Neural progenitor cell (in vitro differentiated cells): ENCODE results near the gene RBM27.

Experiments used
- EZH2 ChIP-seq: fragments of 200-600 bp; sonication (generic); IDR thresholded peaks from 2 replicates; pipeline ENCODE4 v1.6.1; 2017; ENCODE audit warnings: antibody characterized with exemption, mild to moderate bottlenecking, moderate library complexity
- EZH2phosphoT487 ChIP-seq: fragments of 200-600 bp; sonication (generic); IDR thresholded peaks from 2 replicates; pipeline ENCODE4 v1.6.1; 2017; ENCODE audit warnings: antibody characterized with exemption
- TF ChIP-seq, protein P1 (sequence below): fragments of 200-600 bp; sonication (generic); IDR thresholded peaks from 2 replicates; pipeline ENCODE4 v1.5.1; 2017; ENCODE audit warnings: antibody characterized with exemption, mild to moderate bottlenecking

DNA sequence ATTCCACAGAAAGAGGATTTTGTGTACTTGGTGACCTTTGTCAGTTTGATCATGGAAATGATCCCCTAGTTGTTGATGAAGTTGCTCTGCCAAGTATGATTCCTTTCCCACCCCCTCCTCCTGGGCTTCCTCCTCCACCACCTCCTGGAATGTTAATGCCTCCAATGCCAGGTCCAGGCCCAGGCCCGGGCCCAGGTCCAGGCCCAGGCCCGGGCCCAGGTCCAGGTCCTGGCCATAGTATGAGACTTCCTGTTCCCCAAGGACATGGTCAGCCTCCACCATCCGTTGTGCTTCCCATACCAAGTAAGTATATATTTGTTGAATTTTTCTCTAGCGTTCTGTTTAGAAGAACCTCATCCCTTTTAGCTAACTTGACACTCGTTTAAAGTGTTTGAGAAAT lies 30.0 kb downstream of the RBM27 start:
- TF ChIP-seq EZH2phosphoT487 (no peak), EZH2 (no peak)
- TF ChIP-seq, protein P1, sequence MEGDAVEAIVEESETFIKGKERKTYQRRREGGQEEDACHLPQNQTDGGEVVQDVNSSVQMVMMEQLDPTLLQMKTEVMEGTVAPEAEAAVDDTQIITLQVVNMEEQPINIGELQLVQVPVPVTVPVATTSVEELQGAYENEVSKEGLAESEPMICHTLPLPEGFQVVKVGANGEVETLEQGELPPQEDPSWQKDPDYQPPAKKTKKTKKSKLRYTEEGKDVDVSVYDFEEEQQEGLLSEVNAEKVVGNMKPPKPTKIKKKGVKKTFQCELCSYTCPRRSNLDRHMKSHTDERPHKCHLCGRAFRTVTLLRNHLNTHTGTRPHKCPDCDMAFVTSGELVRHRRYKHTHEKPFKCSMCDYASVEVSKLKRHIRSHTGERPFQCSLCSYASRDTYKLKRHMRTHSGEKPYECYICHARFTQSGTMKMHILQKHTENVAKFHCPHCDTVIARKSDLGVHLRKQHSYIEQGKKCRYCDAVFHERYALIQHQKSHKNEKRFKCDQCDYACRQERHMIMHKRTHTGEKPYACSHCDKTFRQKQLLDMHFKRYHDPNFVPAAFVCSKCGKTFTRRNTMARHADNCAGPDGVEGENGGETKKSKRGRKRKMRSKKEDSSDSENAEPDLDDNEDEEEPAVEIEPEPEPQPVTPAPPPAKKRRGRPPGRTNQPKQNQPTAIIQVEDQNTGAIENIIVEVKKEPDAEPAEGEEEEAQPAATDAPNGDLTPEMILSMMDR: no peak
